ENCODE data around the gene LRRC8D. TPM values are rescaled to one million over a fixed set of nuclear protein-coding genes. Genes with fewer than 3 reads are reported as not detected.

The LRRC8D gene
- total RNA-seq, 4 donors from 2014 or later = 12.0 to 47.4 (median 17.8) TPM

DNA sequence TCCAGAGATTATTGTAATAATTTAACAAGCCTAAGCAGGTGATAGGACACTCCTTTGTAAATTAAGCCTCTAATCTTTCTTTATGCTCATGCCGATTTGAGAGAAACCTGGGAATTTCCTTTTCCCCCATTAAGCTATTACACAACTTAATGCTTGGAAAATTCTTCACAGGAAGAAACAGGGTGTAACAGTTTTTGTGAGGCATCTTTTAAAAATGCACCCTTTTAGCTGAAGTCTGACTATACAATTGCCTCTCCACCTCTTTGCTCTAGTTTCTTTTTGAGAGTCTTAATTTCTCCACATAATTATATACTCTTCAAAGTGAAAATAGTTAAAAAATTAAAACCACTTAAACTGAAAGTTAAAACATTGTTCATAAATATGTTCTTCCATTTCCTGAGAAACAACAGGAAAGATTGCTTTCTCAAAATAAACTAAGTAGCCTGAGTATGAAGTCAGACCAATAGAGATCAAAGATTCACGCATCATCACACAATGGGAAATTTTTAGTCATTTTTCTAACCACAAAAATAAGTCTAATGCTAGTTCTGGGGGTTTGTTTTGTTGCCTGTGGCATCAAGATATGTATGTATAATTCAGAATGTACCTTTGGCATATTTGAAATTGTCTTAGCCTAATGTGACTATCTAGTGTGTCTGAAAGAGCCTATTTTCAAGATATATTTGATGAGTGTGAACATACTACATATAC is 34.7 kb downstream of the LRRC8D start:
- intact Hi-C loops (cut with DNase I; ENCODE audit: low total_unique reads) = no loop called here
- Histone ChIP-seq H3K4me3 (no peak overlapping the region), H3K27ac (no peak overlapping the region), H3K4me1 (no peaks in the 10 kb centered on the region), H3K27me3 (no peaks in the 10 kb centered on the region), H3K9me3 (no peaks in the 10 kb centered on the region), H3K36me3 (no peaks in the 10 kb centered on the region)
- no peak for TF ChIP-seq POLR2A (IDR thresholded peaks at IDR 0.05)
- TF ChIP-seq, protein P1, sequence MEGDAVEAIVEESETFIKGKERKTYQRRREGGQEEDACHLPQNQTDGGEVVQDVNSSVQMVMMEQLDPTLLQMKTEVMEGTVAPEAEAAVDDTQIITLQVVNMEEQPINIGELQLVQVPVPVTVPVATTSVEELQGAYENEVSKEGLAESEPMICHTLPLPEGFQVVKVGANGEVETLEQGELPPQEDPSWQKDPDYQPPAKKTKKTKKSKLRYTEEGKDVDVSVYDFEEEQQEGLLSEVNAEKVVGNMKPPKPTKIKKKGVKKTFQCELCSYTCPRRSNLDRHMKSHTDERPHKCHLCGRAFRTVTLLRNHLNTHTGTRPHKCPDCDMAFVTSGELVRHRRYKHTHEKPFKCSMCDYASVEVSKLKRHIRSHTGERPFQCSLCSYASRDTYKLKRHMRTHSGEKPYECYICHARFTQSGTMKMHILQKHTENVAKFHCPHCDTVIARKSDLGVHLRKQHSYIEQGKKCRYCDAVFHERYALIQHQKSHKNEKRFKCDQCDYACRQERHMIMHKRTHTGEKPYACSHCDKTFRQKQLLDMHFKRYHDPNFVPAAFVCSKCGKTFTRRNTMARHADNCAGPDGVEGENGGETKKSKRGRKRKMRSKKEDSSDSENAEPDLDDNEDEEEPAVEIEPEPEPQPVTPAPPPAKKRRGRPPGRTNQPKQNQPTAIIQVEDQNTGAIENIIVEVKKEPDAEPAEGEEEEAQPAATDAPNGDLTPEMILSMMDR (IDR thresholded peaks at IDR 0.05) = no peak
- no peak for DNase-seq

DNA sequence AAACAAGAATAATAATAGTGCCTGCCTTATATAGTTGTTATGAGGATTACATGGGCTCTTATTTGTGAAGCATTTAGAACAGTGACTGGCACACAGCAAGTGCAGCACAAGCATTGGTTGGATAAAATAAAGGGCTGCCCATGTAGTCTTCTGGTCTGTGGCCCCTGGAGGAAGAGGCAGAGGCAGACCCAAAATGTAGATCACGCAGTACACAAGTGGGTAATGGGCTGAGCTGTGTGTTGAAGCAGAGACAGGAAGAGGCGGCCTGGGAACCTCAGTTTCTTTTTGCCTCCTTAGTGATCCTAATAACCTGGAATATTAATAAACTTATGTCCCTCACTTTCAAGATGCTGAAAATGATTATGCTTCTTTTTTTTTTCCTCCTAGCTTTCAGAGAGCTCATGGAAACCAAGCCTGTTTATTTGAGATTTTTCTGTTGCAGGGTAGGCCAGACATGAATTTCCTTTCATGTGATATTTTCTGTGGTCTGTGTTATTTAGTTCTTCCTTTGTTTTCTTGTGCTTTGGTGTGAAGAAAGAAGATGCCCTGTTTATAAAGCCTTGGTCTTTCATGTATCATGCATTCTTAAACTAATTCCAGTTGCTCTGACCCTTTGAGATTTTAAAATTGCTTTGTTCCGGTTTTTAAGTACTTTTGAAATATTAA is 42.5 kb downstream of the LRRC8D start:
- no peak for DNase-seq
- H3K4me1 ChIP-seq = no peaks in the 10 kb centered on the region
- no peak overlapping the region for H3K4me3 ChIP-seq
- no peaks in the 10 kb centered on the region for H3K9me3 ChIP-seq
- TF ChIP-seq POLR2A (IDR thresholded peaks at IDR 0.05) = no peak
- TF ChIP-seq, protein P1 (IDR thresholded peaks at IDR 0.05) = no peak
- H3K27ac ChIP-seq = no peak overlapping the region
- intact Hi-C loops (cut with DNase I; ENCODE audit: low total_unique reads) = no loop called here
- no peaks in the 10 kb centered on the region for H3K27me3 ChIP-seq
- H3K36me3 ChIP-seq = no peaks in the 10 kb centered on the region

DNA sequence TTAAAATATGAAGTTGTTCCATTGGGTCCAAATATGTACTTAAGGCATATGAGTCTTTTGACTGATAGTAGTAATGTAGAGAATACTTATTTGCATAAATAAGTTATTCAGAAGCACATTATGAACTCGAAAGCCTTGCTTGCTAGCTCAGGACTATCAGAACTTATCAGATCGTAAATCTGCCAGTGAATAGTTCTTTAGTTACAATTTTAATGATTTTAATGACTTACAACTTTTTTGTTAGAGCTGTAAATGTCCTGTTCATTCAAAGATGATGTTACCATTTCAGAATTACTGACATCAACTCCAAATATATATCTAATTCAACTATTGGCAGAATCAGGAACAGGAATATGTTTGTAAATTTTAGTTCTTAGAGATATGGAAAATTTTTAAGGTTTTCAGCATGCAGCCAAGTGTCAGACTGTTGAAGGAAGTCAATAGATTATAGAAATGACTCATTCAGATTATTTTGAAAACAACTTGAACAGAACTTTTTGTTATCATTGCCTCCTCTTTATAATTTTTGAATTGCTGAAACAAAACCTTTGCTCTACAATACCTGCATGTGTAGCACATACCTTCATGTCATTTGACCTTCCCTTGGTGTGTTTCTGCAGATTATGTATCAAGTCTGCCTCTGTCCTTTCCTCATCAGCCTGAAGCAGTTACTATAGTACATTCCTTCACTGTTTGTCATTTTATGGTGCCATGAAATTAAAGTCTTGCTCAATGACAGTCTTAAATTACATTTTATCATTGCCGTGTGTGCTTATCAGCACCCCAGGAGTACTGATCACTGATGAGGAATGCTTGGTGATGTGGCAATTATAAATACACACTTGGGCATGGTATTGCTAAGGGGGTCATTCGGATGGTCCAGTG is 44.9 kb downstream of the LRRC8D start:
- H3K4me3 ChIP-seq = no peak overlapping the region
- intact Hi-C loops (cut with DNase I; ENCODE audit: low total_unique reads) = no loop called here
- no peak for DNase-seq
- no peaks in the 10 kb centered on the region for H3K9me3 ChIP-seq
- H3K4me1 ChIP-seq = no peaks in the 10 kb centered on the region
- no peak overlapping the region for H3K27ac ChIP-seq
- no peaks in the 10 kb centered on the region for H3K27me3 ChIP-seq
- H3K36me3 ChIP-seq = no peaks in the 10 kb centered on the region
- TF ChIP-seq, protein P1 (IDR thresholded peaks at IDR 0.05) = no peak
- TF ChIP-seq POLR2A (IDR thresholded peaks at IDR 0.05) = no peak

DNA sequence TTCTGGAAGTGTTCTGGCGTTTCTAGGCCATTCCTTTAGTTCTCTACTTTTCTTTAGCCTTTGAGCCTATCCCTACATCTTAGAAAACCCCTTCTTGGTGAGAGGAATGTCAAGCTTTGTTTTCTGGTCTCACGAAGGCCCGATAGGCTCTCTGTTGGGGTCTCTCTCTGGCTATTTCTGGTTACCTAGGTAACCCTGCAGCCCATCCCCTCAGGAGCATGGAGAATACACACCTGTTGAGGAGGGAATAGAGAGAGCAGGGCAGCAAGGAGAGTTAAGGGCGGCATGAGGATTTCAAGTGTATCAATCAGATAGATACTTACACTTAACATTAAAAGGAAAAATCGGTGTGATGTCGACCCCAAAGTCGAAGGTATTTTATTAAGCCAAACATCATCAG is 45.7 kb downstream of the LRRC8D start:
- Histone ChIP-seq H3K27me3 (no peaks in the 10 kb centered on the region), H3K36me3 (no peaks in the 10 kb centered on the region), H3K4me3 (no peak overlapping the region), H3K27ac (no peak overlapping the region), H3K4me1 (no peaks in the 10 kb centered on the region), H3K9me3 (no peaks in the 10 kb centered on the region)
- no peak for DNase-seq
- TF ChIP-seq, protein P1 (IDR thresholded peaks at IDR 0.05) = no peak
- no peak for TF ChIP-seq POLR2A (IDR thresholded peaks at IDR 0.05)
- intact Hi-C loops (cut with DNase I; ENCODE audit: low total_unique reads) = no loop called here
